AG04449 (cell line): ENCODE data around the gene KCNQ1.

Experiments used
- CTCF ChIA-PET: fragments of 350-600 bp; formaldehyde crosslinking; extraction: SDS; loops from one replicate; lab custom pipeline; 2021; ENCODE audit warnings: antibody characterized with exemption; lab: Yijun Ruan, JAX
- POLR2A ChIA-PET: fragments of 400-600, 350-600 bp; formaldehyde crosslinking; extraction: SDS; loops from one replicate; lab custom pipeline; 2020; ENCODE audit warnings: antibody characterized with exemption, inconsistent platforms; lab: Yijun Ruan, JAX
- DNase-seq: peaks from one replicate; pipeline ENCODE4 v3.0.0-alpha.2; 2010; ENCODE audit warnings: low read depth, low spot score
- H3K4me3 ChIP-seq: 2 replicates; pipeline ENCODE4 v1.5.1; 2011; ENCODE audit warnings: low read depth, mild to moderate bottlenecking, control low read depth, low read length
- CTCF ChIP-seq: IDR thresholded peaks from one replicate; pipeline ENCODE4 v1.5.1; 2011; ENCODE audit warnings: mild to moderate bottlenecking, moderate library complexity, low read length, control low read depth, inconsistent platforms; ENCODE audit not compliant: insufficient read depth; ENCODE audit errors: missing control alignments

Gene KCNQ1

DNA sequence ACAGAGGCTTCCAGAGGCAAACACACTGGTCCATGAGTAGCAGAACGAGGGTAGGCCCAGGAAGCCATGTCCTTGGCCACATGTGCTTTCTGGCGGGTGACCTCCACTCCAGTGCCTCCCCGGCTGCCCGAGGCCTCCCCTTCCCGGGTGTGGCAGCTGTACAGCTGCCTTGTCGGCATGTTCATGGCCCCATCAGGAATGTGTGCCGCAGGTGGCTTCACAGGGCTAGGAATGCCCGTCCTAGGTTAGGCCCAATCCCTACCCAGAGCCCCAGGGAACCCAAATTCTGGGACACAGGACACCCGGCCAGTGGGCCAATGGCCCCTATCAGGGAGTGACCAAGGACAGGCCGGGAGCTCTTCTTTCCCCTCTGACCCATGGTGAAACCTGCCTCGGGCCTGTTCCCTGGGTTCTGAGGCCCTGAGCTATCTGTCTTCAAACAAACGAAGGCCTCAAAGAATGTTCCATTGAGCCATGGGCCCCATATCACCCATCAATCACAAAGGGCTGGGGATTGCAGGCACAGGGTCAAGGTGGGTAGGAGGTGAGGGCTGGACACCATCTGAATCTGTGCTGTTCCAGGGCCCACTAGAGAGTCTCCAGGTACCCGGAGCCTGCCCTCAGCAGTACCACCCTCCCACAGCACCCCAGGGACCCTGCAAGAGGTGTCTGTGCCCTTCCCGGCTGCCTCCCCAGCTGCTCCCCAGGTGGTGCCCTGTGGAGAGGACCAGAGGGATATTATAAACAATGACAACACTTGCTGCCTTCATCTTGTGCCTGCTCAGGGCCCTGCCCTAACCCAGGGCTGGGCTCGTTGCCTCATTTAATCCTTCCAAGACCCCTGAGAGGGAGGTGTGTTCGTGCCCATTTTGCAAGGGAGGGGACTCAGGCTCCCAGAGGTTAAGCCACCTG, 444.8 kb downstream of the KCNQ1 start:
- TF ChIP-seq CTCF: no peak
- CTCF ChIA-PET: interaction anchor here (0.7 to 15.4 kb wide), 14 partner anchors 8 to 464 kb away, joined by 3 to 1022 read pairs (median 4); partner anchors contain the start of gene PHLDA2
- no peak overlapping the region for H3K4me3 ChIP-seq
- POLR2A ChIA-PET: no interaction called here
- no peak for DNase-seq

DNA sequence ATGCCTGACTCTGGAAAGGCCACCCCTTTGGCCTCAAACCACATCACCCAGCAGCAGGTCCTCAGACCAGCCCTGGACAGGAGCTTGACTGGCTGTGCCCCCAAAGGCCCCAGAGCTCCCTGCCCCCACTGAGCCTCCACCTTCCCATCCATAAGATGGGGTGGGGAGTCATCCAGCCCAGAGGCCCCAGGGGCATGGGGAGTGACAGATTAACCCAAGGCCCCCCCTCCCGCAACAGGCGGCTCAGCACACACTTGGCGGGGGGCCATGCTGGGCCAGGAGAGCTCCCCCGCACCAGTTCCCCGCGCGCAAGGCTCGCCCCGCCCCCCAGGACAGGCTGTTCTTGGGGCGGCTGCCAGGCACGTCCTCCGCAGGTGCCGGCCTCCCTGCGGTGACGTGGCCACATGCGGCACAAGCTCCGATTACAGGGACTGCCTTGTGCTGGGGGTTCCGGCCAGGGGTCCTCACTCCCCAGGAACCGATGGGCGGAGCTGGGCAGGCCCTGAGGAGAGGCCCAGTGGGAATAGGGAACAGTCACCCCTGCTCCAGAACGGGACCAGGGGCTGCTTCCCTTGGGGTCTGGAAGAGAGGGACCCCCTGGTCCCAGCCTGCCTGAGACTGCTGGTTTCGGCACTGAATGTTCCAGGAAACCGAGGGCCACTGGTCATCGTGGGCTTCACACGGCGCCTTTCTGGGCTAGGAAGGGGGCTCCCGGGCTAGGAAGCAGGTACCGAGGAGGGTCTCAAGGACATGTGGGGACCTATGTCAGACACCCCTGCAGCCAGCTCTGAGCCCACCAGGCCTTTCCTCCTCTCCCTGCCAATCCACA, 445.9 kb downstream of the KCNQ1 start:
- DNase-seq: no peak
- no peak for TF ChIP-seq CTCF
- CTCF ChIA-PET: interaction anchor here (0.8 to 15.4 kb wide), 14 partner anchors 8 to 486 kb away, joined by 3 to 1022 read pairs (median 3); partner anchors contain the start of gene PHLDA2
- POLR2A ChIA-PET: no interaction called here
- H3K4me3 ChIP-seq: no peak overlapping the region

DNA sequence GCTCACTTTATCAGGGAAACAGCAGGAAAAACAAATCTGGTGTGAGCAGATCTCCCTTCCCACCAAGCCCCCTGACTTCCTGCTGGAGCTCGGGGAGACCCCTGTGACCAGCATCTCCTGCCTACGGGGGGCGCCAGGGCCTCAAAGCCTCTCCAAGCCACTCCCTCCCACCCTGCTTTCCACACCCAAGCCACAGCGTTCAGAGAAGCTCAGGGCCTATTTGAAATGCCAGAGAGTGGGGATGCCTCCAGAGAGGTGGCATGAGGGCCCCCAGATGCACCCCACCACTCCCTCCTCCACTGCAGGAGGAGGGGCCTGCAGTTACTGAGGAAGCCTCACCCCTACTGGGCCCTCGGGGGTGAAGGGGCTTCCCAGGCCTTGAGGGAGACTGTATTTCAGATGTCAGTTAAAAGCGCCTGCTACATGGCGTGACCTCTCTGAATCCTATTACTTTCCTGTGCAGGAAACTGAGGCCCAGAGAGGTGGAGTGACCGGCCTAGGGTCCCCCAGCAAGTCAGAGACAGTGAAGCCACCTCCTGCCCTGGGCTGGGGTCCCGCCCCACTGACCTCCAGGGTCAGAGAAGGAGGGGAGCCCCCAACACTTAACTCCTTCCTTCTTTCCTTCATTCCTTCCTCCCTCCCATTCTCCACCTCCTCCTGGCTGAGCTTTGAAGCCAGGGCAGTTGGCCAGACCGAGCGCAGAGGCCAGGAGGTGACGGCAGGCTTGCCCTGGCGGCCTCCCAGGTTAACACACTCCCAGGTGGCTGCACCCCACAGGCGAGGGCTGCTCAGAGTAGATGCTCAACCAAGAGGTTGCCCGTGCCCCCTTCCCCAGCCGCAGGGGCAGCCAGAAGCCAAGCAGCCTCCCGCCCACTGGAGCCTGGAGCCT, 446.8 kb downstream of the KCNQ1 start:
- no peak for TF ChIP-seq CTCF
- ChIA-PET CTCF (interaction anchor here (0.7 to 15.4 kb wide), 22 partner anchors 8 to 727 kb away, joined by 3 to 1022 read pairs (median 3); a partner anchor contains a TSS), POLR2A (interaction anchor here (0.5 to 1.6 kb wide), 4 partner anchors 38 to 126 kb away, joined by 3 to 14 read pairs (median 3); partner anchors contain the start of gene PHLDA2)
- H3K4me3 ChIP-seq: no peak overlapping the region; the same call in 1 of the 2 replicates
- no peak for DNase-seq

DNA sequence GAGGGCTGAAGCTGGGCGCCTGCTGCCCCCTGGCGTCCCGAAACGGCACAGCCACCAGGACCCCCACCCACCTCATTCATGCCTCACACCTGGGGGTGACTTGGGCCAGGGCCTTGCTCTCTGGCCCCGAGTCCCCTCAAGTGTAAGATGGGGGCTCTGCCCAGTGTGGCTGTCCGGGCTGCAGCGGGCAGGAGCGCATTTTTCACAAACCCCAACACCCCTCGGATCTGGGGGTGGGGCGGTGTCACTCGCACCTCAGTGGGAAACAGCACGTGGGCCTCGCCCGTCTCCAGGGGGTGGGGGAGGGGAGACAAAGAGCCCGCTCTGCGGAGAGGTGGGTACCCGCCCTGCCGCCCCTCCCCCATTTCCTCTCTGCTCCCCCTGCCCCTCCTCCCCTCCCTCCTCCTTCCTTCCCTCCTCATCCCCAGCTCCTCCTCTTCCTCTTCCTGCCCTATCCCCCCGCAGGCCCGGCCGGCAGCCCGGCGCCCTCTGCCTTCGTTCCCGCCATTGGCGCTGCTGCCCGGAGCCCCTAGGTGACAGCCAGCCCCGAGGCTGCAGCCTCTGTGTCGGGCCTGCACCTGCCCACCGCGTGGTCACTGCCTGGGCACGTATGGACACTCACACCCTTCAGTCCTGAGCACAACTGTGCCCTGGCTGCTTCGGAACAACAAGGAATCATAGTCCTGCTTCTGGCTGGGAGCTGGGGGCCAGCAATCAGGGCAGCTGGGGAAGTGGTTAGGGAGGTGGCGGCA, 447.6 kb downstream of the KCNQ1 start:
- ChIA-PET CTCF (interaction anchor here (0.7 to 15.4 kb wide), 20 partner anchors 8 to 728 kb away, joined by 3 to 1022 read pairs (median 4); a partner anchor contains a TSS), POLR2A (interaction anchor here (0.6 to 1.6 kb wide), 3 partner anchors 37 to 63 kb away, joined by 3 to 14 read pairs (median 3); partner anchors contain the start of gene PHLDA2)
- DNase-seq: no peak

More for the DNA sequence above, 447.6 kb downstream of the KCNQ1 start:
- peak; percentile 96 for TF ChIP-seq CTCF
- peak overlapping the region; percentile 62 for H3K4me3 ChIP-seq
